GM21526 (cell line): ENCODE measurements around the gene NHERF2.

Source experiments
- ATAC-seq: cut with Tn5 transposase; IDR thresholded peaks from one replicate; pipeline ENCODE4 v1.9.1; 2021; ENCODE audit warnings: moderate library complexity; ENCODE audit not compliant: unreplicated experiment, low FRiP score

Gene NHERF2

DNA sequence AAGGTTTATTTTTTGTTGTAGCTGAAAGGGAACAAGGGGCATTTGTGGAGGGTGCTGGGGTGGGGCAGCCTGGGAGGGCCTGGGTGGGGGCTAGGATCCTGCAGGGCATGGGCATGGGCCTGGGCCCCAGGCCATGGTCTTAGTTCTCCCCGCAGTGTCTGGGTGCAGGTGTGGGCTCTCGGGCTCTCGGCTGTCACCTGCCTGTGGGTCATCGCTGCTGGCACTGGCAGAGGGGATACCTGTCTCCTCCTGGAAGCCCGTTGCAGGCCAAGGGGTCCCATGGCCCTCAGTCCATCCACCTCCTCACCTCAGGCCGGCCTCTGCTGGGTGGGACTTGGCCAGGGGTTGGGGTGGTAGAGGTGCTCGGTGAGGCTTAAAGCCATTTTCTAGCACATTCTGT, 51.4 kb downstream of the NHERF2 start:
- no peak for ATAC-seq

DNA sequence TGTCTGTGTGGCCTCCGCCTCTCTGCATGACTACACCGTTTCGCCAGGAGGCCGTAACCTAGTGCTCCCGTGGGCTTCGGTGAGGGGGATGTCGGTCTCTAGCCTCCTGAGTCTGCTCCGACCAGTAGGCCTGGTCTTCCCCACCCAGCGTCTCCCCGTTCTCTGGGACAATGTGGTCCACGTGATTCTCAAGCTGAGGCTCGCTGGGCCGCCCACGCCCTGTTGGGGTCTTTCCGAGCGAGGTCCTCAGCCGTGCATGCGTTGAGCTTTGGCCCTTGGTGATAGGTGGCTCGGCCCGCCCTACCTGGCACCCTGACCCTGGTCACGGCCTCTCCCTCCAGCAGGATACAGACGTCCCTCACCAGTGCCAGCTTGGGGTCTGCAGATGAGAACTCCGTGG, 52.0 kb downstream of the NHERF2 start:
- ATAC-seq, result no peak

DNA sequence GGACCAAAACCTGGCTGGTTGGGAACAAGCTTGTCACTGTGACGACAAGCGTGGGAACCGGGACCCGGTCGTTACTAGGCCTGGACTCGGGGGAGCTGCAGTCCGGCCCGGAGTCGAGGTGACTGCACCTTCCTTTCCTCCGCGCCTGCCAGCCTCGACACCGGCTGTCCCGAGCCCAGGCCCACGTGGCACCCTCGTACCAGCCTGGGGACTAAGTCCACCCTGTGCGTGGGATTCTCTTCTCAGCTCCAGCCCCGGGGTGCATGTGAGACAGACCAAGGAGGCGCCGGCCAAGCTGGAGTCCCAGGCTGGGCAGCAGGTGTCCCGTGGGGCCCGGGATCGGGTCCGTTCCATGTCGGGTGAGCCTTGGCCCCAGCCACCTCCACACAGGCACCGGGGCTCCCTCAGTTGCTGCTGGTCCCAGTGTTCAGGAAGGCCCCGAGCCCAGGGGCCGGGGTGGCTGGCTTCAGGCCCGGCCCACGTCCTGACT, 52.7 kb downstream of the NHERF2 start:
- no peak for ATAC-seq

DNA sequence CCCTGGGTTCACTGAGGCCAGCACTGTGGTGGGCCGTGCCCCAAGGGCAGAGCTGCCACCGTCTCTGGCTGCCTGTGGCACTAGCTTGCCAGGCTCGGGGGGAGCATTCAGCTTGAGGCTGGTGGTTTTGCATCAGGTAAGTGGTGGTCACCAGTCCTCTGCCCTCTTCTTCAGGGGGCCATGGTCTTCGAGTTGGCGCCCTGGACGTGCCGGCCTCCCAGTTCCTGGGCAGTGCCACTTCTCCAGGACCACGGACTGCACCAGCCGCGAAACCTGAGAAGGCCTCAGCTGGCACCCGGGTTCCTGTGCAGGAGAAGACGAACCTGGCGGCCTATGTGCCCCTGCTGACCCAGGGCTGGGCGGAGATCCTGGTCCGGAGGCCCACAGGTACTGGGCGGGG, 53.3 kb downstream of the NHERF2 start:
- no peak for ATAC-seq

DNA sequence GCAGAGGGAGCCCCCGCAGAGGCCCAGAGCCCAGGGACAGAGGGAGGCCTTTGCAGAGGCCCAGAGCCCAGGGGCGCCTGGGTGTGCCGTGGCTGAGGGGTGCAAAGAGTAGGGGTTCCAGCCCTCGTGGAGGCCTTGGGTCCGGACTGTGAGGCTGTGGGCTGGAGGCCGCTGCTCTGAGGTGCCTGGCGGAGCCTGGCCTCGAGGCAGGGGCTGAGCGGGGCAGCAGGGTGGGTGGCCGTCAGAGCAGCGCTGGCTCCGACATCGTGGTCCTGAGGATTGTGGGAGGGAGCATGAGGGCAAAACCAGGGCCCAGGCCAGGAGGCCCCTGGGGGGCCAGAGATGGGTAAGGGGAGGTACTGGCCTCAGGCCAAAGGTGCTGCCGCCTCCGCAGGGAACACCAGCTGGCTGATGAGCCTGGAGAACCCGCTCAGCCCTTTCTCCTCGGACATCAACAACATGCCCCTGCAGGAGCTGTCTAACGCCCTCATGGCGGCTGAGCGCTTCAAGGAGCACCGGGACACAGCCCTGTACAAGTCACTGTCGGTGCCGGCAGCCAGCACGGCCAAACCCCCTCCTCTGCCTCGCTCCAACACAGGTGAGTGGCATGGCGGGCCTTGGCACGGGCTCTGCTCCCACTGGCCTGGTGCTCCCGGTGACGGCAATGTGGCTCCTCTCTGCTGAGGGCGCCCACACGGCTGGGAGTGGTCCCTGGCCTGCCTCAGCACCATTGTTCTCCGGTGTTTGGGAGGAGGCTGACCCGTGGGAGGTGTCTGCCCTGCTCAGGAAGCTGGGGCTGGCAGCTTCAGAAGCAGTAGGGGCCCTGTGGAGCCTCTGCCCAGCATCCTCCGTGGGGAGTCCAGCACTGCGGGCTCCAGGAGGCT, 54.7 kb downstream of the NHERF2 start:
- ATAC-seq, result no peak

DNA sequence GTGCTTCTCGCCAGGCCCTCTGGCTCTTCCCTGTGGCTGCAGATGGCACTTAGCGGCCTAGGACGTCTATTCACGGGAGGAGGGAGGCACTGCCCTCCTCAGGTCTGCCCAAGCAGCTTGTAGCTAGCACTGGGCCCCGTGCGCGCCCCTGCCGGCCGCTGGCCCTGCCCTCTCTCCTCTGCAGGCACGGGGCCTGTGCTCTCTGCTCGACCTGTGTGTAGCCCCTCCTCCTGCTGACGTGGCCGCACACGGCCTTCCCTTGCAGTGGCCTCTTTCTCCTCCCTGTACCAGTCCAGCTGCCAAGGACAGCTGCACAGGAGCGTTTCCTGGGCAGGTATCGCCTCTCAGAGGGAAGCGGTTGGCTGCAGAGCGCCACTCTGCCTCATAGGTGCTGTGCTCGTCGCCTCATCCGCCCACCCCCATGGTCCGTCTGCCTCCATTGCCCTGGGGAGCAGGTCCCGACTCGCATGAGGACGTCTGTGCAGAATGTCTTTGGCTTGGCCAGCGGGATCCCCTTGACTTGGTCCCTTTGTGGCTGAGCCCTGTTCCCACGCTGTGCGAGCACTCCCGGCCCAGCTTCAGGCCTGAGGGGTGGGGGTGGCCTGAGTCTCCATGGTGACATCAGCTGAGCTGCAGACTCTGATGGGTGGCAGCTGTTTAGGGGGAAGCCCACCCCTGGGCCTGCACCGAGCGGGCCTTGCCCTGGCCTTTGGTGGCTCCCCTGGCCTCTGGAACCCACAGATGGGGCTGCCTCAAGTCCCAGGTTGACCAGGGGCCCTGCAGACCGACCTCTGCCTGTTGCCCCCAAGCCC, 55.7 kb downstream of the NHERF2 start:
- ATAC-seq, result no peak

DNA sequence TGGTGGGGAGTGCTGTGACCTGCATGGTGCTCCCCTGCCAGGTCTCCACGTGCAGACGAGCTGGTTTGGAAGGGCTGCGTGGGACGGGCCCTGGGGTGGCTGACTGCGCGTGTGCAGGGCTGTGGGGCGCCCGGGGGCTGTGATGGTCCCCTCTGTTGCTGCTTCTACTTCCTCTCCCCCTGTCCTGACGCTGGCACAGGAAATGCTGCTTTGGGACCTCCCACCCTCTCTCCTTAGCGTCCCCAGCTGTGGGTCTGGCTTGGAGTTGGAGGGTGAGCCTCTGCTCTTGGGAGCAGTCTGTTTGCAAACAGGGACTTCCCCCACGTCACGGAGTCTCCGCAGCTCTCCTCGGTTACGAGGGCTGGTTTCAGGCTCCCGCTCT, 56.3 kb downstream of the NHERF2 start:
- no peak for ATAC-seq

DNA sequence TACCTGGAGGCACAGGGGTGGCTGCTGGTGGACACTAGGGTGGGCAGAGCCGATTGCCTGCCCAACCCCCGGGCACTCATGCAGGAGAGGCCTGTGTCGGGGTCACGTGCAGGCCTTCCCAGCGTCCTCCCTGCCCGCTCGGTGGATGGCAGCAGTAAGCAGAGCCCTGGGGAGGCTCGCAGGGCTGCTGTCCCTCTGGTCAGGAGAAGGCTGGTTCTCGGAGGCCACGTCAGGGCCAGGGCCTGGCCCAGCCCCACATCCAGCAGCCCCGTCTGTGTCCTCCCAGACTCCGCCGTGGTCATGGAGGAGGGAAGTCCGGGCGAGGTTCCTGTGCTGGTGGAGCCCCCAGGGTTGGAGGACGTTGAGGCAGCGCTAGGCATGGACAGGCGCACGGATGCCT, 56.7 kb downstream of the NHERF2 start:
- ATAC-seq, result no peak

DNA sequence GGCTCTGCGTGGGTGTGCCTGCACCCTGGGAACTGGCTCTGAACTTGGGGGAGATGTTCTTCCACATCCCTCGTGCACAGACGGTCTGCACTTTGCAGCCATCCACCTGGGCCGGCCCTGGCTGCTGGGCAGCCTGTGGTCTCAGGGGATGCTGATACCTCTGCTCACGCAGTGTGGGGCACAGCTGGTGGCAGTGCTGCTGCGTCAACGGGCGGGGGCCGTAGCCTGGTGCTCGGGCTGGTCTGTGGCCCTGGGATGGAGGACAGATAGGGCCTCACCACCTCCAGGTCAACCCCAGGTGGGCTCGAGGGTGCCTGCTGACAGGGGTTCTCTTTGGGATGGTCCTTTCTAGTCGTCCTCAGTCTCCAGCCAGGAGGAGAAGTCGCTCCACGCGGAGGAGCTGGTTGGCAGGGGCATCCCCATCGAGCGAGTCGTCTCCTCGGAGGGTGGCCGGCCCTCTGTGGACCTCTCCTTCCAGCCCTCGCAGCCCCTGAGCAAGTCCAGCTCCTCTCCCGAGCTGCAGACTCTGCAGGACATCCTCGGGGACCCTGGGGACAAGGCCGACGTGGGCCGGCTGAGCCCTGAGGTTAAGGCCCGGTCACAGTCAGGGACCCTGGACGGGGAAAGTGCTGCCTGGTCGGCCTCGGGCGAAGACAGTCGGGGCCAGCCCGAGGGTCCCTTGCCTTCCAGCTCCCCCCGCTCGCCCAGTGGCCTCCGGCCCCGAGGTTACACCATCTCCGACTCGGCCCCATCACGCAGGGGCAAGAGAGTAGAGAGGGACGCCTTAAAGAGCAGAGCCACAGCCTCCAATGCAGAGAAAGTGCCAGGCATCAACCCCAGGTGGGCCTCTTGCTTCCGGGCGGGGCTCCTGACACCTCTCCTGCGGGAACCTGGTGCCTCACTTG, 57.4 kb downstream of the NHERF2 start:
- no peak for ATAC-seq

GRCh38 chr16:2084895-2085625, 58.4 kb downstream of the NHERF2 start:
- ATAC-seq, result no peak

GRCh38 chr16:2085669-2086068, 59.0 kb downstream of the NHERF2 start:
- ATAC-seq, result no peak

DNA sequence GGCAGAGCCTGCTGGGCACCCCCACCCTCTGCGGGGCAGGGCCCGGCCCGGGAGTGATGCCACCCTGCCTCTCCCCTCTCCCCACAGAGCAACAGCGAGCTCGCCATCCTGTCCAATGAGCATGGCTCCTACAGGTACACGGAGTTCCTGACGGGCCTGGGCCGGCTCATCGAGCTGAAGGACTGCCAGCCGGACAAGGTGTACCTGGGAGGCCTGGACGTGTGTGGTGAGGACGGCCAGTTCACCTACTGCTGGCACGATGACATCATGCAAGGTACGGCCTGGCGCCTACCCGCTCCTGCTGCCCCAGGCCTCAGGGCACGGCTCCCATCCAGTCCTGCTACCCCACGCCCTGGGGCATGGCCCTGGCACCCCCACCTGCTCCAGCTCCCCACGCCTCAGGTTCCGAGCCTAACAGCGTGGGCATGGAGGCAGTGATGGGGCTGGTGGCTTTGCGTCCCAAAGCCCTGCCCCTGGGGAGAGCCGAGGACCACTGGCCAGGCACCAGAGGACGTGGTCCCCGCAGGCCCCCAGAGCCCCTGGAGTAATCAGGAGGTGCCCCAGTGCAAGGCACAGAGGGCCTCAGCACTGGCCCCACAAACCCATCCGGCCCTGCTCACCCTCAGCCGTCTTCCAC, 59.5 kb downstream of the NHERF2 start:
- no peak for ATAC-seq

DNA sequence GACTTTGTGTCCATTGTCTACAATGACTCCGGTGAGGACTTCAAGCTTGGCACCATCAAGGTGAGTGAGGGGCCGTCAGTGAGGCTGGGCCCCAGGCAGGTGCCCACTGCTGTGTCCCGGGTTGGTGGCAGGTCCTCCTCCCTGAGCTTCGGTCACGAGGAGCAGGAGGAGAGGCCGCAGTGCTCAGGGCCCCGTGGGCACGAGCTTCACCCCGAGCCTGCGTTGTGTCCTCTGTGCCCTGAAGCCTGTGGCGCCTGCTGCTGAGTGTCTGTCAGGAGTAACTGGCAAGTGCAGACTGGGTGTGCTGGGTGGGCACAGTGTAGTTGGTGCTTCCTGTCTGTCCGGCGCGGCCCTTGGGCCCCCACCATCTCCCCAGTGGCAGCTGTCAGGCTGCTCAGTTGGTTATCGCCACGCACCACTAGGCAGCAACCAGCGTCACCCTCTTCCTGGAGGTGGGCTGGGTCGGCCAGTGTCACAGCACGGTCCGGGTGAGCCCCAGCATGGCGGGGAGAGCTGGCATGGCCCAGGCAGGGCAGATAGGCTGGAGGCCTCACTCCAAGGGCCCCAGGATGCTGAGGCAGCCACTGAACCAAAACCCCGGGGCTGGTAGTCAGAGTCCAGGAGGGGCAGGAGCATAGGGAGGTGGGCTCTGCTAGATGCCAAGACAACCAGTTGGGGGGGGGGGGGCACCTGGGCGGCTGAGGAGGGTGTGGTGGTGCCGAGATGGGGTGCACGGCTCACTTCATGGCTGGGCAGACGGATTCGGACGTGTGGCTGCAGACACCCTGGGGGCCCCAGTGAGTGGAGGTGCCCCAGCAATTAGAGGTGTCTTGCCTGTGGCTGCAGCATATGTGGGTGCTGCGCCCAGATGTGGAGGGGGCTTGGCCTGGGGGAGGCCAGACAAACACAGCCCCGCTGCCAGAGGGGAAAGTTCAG, 60.4 kb downstream of the NHERF2 start:
- no peak for ATAC-seq

DNA sequence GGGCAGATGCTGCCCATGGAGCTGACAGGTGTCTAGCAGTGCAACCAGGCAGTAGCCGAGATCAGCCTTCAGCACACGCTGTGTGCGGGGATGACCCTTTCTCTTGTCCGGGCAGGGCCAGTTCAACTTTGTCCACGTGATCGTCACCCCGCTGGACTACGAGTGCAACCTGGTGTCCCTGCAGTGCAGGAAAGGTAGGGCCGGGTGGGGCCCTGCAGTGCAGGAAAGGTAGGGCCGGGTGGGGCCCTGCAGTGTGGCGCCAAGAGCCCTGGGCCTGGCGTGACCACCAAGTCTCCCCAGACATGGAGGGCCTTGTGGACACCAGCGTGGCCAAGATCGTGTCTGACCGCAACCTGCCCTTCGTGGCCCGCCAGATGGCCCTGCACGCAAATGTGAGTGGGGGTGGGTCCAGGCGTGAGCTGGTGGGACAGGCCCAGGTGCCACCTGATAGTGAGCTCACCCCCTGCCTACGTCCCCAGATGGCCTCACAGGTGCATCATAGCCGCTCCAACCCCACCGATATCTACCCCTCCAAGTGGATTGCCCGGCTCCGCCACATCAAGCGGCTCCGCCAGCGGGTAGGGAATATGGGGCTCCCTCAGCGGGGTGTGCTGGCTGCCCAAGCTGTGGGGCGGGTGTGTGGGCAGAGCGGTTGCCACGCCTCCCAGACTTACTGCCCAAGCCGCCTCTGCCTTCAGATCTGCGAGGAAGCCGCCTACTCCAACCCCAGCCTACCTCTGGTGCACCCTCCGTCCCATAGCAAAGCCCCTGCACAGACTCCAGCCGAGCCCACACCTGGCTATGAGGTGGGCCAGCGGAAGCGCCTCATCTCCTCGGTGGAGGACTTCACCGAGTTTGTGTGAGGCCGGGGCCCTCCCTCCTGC, 61.3 kb downstream of the NHERF2 start:
- no peak for ATAC-seq
